Measurements from ENCODE around the gene CCR9.

Gene CCR9

GRCh38 chr3:45937206-45938042 is 51.1 kb downstream of the CCR9 start:
- no peak for DNase-seq (ENCODE audit: low read depth in 2 of 2)

DNA sequence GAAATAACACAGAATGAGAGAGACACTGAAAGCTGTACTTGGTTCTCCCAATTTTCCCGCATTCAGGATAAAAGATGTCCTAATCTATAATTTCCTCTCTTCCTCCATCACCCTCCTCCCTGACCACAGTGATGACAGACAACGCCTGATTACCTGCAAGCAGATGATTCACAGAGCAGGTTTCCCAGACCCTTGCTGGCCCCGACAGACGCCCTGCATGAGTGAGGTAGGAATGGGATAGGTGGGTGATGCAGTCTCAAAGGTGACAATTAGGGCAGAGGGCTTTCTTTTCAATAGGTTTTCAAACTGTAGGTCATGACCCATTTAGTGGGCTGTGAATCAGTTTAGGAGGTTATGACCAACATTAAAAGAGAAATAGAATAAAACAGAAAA is 51.7 kb downstream of the CCR9 start:
- no peak for DNase-seq (ENCODE audit: low read depth in 2 of 2)

DNA sequence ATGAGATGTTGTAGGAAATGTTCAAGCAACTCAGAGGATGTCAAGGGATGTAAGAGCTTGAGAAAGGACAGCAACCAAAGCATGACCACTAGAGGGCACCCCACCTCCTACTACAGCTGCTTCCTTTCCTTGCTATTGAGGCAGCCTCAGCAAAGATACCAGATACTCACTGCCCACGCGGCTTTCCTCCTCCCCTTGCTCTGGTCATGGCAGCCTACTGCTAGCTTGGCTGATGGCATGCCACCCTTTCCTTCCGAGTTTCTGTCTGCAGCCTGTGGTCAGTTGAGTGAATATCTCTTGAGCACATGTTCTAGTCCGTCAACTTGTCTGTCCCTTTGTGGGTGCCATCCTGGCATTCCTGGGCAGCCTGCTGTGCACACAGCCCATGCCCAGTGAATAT is 52.5 kb downstream of the CCR9 start:
- peak; percentile 74 to 75 for DNase-seq (ENCODE audit: low read depth in 2 of 2)

- no peak for DNase-seq (ENCODE audit: low read depth in 2 of 2)
These were observed 53.0 kb downstream of the CCR9 start for GRCh38 chr3:45939341-45939771.

GRCh38 chr3:45940004-45940780 is 53.8 kb downstream of the CCR9 start:
- no peak for DNase-seq (ENCODE audit: low read depth in 2 of 2)

DNA sequence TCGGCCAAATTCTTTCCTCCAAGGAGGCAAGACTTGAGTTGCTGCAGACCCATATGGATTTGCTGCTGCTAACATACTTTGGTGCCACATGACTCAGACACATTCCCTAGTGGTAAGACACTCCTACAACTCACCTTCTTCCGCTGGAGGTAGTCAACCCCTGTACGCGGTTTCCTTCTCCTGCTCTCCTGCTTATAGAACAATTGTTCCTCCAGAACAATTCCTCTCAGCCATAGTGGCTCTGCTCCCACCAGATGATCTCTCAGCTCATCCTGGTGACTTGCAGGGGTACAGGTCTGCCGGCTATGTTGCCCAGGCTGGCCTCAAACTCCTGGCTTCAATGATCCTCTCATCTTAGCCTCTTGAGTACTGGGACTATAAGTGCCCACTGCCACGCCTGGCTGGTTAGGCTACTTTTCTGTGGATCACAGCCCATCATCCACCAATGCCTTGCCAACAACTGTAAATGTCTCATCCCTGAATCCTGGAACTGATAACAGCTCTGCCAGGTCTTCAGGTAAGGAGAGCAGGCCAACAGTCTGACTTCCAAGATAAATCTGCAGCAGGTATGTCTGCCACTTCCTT is 54.5 kb downstream of the CCR9 start:
- DNase-seq (ENCODE audit: low read depth in 2 of 2): no peak

DNA sequence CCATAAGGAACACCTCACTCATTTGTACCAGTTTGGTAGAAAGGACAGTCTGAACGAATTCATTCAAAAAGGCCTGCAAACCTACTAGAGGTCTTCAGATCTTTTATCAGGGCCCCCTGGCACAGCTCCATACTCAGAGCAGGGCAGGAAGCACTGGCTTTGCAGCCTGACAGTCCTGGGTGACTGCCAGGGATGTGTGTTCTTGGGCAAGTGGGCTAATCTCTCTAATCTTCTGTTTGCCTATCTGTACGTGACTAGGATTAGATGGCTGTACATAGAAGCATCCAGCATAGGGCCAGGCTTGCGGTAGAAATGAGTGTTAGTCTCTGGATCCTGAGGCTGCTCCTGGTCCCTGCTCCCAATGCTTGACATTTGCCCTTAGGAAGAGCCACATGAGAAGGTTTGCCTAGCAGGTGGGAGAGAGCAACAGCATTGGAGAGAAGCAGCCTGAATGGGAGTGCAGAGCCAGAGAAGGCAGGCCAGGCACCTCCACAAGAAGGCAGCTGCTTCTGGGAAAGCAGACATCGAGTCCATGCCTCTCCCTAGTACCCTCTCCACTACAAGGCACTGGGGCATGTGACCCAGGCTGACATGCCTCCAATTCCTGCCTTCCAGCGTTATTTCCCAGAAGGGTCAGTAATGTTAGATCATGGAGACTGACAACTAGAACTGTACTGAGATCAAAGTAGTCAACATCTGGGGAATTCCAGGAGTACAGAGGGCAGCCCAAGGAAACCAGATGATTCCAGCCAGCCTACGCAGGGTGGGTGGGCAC is 55.9 kb downstream of the CCR9 start:
- no peak for DNase-seq (ENCODE audit: low read depth in 2 of 2)

DNA sequence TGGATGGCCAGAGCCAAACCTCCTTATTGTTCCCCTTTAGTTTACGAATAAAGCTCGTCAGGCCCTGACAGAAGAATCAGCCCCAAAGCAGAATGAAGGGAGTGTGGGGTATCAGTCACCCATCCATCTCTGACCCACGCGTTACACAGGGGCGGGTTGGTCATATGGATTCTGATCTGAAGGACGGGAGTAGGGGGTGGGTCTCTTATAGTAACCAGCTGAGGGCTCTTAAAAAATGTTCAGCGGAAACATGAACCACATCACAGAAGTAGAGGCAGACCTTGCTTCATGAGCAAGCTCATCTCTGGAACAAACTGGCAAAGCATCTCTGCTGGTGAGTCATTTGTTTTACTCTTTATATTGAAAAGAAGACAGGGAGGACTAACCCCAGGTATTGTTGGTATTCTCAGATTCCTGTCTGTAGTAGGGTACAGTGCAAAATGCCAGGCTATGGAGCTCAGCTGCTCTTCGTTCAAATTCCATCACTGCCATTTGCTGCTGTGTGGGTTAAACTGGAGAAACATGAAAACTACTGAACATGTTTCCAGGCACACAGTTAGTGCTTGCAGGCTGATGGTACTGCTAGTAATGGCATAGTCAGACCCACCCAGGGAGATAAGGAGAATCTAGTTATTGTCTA is 57.0 kb downstream of the CCR9 start, which contains the start of gene CXCR6:
TSS of gene CXCR6 (plus strand) at position 258 of the 640 bp plus-strand sequence. CDS start 3,018 bp downstream, outside the sequence.
- DNase-seq (ENCODE audit: low read depth in 2 of 2): peak in 1 of 2 donors; percentile 44

GRCh38 chr3:45944830-45945620 is 58.7 kb downstream of the CCR9 start:
- no peak for DNase-seq (ENCODE audit: low read depth in 2 of 2)

- DNase-seq (ENCODE audit: low read depth in 2 of 2): no peak
These were observed 60.0 kb downstream of the CCR9 start for GRCh38 chr3:45946307-45946706.

DNA sequence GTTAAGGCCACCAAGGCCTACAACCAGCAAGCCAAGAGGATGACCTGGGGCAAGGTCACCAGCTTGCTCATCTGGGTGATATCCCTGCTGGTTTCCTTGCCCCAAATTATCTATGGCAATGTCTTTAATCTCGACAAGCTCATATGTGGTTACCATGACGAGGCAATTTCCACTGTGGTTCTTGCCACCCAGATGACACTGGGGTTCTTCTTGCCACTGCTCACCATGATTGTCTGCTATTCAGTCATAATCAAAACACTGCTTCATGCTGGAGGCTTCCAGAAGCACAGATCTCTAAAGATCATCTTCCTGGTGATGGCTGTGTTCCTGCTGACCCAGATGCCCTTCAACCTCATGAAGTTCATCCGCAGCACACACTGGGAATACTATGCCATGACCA is 60.5 kb downstream of the CCR9 start:
- no peak for DNase-seq (ENCODE audit: low read depth in 2 of 2)

DNA sequence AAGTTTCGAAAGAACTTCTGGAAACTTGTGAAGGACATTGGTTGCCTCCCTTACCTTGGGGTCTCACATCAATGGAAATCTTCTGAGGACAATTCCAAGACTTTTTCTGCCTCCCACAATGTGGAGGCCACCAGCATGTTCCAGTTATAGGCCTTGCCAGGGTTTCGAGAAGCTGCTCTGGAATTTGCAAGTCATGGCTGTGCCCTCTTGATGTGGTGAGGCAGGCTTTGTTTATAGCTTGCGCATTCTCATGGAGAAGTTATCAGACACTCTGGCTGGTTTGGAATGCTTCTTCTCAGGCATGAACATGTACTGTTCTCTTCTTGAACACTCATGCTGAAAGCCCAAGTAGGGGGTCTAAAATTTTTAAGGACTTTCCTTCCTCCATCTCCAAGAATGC is 61.0 kb downstream of the CCR9 start:
- DNase-seq (ENCODE audit: low read depth in 2 of 2): no peak

GRCh38 chr3:45948311-45948781 is 62.0 kb downstream of the CCR9 start:
- no peak for DNase-seq (ENCODE audit: low read depth in 2 of 2)

- no peak for DNase-seq (ENCODE audit: low read depth in 2 of 2)
These were observed 62.5 kb downstream of the CCR9 start for GRCh38 chr3:45948881-45949280.

DNA sequence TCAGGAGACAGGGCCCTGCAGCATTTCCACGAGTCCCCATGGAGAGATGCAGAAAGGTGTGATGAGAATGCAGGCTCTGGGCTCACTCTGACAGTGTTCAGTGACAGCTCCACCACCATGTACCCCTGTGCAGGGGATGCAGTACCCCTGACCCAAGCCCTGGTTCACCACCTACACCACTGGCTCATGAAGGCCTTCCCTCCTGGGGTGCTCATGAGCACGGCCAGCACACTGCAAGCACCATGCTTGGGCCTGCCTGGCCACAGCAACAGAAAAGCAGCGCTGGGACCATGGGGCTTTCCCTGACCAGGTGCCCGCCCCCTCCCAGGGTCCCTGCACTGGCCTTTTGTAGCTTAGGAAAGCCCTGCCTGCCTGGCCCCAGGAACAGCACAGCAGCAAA is 63.1 kb downstream of the CCR9 start:
- no peak for DNase-seq (ENCODE audit: low read depth in 2 of 2)

GRCh38 chr3:45950131-45950530 is 63.8 kb downstream of the CCR9 start:
- no peak for DNase-seq (ENCODE audit: low read depth in 2 of 2)

DNA sequence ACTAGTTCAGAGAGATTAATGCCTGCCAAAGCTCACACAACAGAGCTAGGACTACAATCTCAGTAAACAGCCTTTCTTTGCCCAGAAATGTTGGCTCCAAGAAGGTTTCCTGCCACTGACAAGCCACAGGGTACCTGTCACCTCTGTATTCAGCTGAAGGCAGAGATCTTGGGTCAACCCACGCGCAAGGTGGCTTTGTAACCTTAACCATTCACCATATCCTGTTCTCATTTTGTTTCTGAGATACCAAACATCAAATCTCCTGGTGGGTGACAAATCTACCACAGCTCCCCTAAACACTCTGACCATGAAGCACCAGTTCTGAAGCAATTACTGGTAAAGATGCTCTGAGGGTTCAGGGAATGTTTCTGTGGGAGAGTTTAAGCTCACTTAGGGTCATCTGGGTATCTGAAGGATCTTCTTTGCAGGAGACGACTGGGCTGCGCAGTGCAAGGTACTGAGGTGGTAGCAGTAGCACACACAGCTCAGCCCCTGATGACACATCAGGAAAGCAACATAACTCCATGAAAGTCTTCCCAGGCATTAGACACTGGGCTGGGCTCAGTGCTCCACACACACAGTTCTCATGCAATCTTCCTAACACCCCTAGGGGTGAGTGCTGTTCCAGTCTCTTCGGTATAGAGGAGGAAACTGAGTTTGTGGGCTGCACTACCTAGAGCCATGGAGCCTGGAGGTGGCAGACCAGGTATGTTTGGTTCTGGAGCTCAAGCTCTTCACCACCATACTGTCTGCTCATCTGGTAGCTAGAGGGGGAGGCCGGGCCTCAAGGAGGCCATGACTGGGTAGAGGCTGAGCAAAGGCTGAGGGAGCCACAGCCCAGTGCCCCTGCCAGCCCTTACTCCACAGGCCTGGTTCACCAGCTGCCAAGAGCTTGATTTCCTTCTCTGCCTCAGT is 64.6 kb downstream of the CCR9 start:
- DNase-seq (ENCODE audit: low read depth in 2 of 2): peak; percentile 52 to 69

GRCh38 chr3:45951946-45952345 is 65.6 kb downstream of the CCR9 start:
- no peak for DNase-seq (ENCODE audit: low read depth in 2 of 2)

DNA sequence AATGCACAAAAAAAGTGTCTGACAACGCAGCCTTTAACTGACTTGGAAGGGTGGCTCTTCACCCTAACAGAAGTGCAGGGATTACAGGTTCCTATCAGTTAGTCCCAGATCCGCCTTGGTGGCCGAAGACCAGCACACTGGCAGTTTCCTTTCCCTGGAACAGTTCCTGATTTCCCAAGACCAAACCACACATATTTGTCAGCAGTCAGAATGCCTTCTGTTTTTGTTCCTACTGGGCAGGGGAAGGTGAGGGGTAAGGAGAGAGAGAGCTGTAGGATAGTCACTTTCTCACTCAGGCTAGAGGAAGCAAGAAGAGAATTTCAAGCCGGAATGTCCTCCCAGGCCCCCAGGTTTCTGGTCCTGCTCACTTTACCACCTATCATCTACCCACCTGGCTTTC is 66.1 kb downstream of the CCR9 start:
- no peak for DNase-seq (ENCODE audit: low read depth in 2 of 2)

Data from stimulated activated CD8-positive, alpha-beta memory T cell treated with anti-CD3 and anti-CD28 coated beads, Interleukin-15, amount 100 ng/mL, for 48 hours (primary cell).